Measurements from ENCODE around the gene ZFYVE28.

The ZFYVE28 gene

GRCh38 chr4:2334826-2335728 is 83.4 kb downstream of the ZFYVE28 start:
- no peak overlapping the region for H3K4me3 ChIP-seq (replicated peaks; ENCODE audit: low read depth, low read length)
- DNase-seq (ENCODE audit: low read depth) = no peak

GRCh38 chr4:2333916-2334644 is 84.4 kb downstream of the ZFYVE28 start:
- no peak overlapping the region for H3K4me3 ChIP-seq (replicated peaks; ENCODE audit: low read depth, low read length)
- DNase-seq (ENCODE audit: low read depth) = no peak
- TF ChIP-seq CTCF (IDR thresholded peaks at IDR 0.05; ENCODE audit: low read length, missing control alignments) = no peak

More at GRCh38 chr4:2334826-2335728, 83.4 kb downstream of the ZFYVE28 start:
- no peak for TF ChIP-seq CTCF (IDR thresholded peaks at IDR 0.05; ENCODE audit: low read length, missing control alignments)

- no peak for TF ChIP-seq CTCF (IDR thresholded peaks at IDR 0.05; ENCODE audit: low read length, missing control alignments)
- H3K4me3 ChIP-seq (replicated peaks; ENCODE audit: low read depth, low read length) = no peak overlapping the region
These were observed 85.0 kb downstream of the ZFYVE28 start for GRCh38 chr4:2333356-2333841.

GRCh38 chr4:2332976-2333319 is 85.5 kb downstream of the ZFYVE28 start:
- DNase-seq (ENCODE audit: low read depth) = no peak
- H3K4me3 ChIP-seq (replicated peaks; ENCODE audit: low read depth, low read length) = no peak overlapping the region
- TF ChIP-seq CTCF (IDR thresholded peaks at IDR 0.05; ENCODE audit: low read length, missing control alignments) = no peak

More at GRCh38 chr4:2333356-2333841, 85.0 kb downstream of the ZFYVE28 start:
- no peak for DNase-seq (ENCODE audit: low read depth)

- no peak for DNase-seq (ENCODE audit: low read depth)
- no peak overlapping the region for H3K4me3 ChIP-seq (replicated peaks; ENCODE audit: low read depth, low read length)
- TF ChIP-seq CTCF (IDR thresholded peaks at IDR 0.05; ENCODE audit: low read length, missing control alignments) = no peak
These were observed 86.1 kb downstream of the ZFYVE28 start for GRCh38 chr4:2332201-2332975.

- DNase-seq (ENCODE audit: low read depth) = no peak
- TF ChIP-seq CTCF (IDR thresholded peaks at IDR 0.05; ENCODE audit: low read length, missing control alignments) = no peak
- no peak overlapping the region for H3K4me3 ChIP-seq (replicated peaks; ENCODE audit: low read depth, low read length)
These were observed 86.8 kb downstream of the ZFYVE28 start for GRCh38 chr4:2331519-2332200.
